Smooth muscle cell (in vitro differentiated cells): ENCODE measurements around the gene ARHGAP32. TPM values are rescaled to one million over a fixed set of nuclear protein-coding genes. Genes with fewer than 3 reads are reported as not detected.

Source experiments
- DNase-seq: peaks from one replicate; lab custom pipeline; 2025; ENCODE audit not compliant: unreplicated experiment; lab: John Stamatoyannopoulos, UW
- H2AFZ ChIP-seq: fragments of 200-600 bp; sonication (generic); 2 replicates; pipeline ENCODE4 v1.6.0; 2016; ENCODE audit warnings: antibody characterized with exemption, low read depth, mild to moderate bottlenecking
- H3F3A ChIP-seq: fragments of 200-600 bp; sonication (generic); 2 replicates; pipeline ENCODE4 v1.6.0; 2017; ENCODE audit warnings: antibody characterized with exemption, low read depth
- H3K27ac ChIP-seq: fragments of 200-600 bp; sonication (generic); 2 replicates; pipeline ENCODE4 v1.5.1; 2016; ENCODE audit warnings: low read depth, mild to moderate bottlenecking
- H3K27me3 ChIP-seq: fragments of 200-600 bp; sonication (generic); 2 replicates; pipeline ENCODE4 v1.6.1; 2016; ENCODE audit warnings: low read depth, mild to moderate bottlenecking
- H3K36me3 ChIP-seq: fragments of 200-600 bp; sonication (generic); 2 replicates; pipeline ENCODE4 v1.5.1; 2016; ENCODE audit warnings: low read depth
- H3K4me1 ChIP-seq: fragments of 200-600 bp; sonication (generic); 2 replicates; pipeline ENCODE4 v1.5.1; 2016; ENCODE audit warnings: low read depth
- H3K4me2 ChIP-seq: fragments of 200-600 bp; sonication (generic); 2 replicates; pipeline ENCODE4 v1.6.0; 2016; ENCODE audit warnings: mild to moderate bottlenecking
- H3K4me3 ChIP-seq: fragments of 200-600 bp; sonication (generic); 2 replicates; pipeline ENCODE4 v1.5.1; 2016; ENCODE audit warnings: mild to moderate bottlenecking
- H3K79me2 ChIP-seq: fragments of 200-600 bp; sonication (generic); 2 replicates; pipeline ENCODE4 v1.6.0; 2016; ENCODE audit warnings: low read depth, mild to moderate bottlenecking
- H3K9ac ChIP-seq: fragments of 200-600 bp; sonication (generic); 2 replicates; pipeline ENCODE4 v1.6.0; 2016; ENCODE audit warnings: low read depth
- H3K9me3 ChIP-seq: fragments of 200-600 bp; sonication (generic); replicated peaks from 2 replicates; pipeline ENCODE4 v1.5.1; 2016; ENCODE audit warnings: low read depth
- H4K20me1 ChIP-seq: fragments of 200-600 bp; sonication (generic); 2 replicates; pipeline ENCODE4 v1.6.0; 2016; ENCODE audit warnings: low read depth
- WGBS: methylation state at CpG from one replicate; pipeline ENCODE4 v1.1.7; 2016; ENCODE audit warnings: low lambda C conversion rate; 5-methylcytosine and 5-hydroxymethylcytosine counted together
- polyA plus RNA-seq: library from polyadenylated mRNA; unstranded; fragments of >200 nt; fragmentation: Nextera tagmentation; extraction: Ambion mirVana; gene quantifications from 2 replicates; pipeline ENCODE4 v1.2.1, GENCODE V29; 2016
- total RNA-seq: library from RNA; depleted of rRNA; stranded (reverse); fragments of >200 nt; gene quantifications from 2 replicates; pipeline ENCODE4 v1.2.3, GENCODE V29; 2014
- TF ChIP-seq, protein P1 (sequence below): fragments of 200-600 bp; sonication (generic); IDR thresholded peaks from 2 replicates; pipeline ENCODE4 v1.5.1; 2017; ENCODE audit warnings: borderline replicate concordance, mild to moderate bottlenecking, antibody characterized with exemption; ENCODE audit not compliant: insufficient read depth, poor library complexity, severe bottlenecking

Gene ARHGAP32
- total and polyA plus RNA-seq, 2 experiments from 2014 or later = 8.8 to 17.8 TPM

GRCh38 chr11:128931668-128932067 is 260.5 kb downstream of the ARHGAP32 start:
- Histone ChIP-seq H3K27me3 (peaks cover 9% of the 10 kb centered on the region), H3K4me1 (peaks cover 3% of the 10 kb centered on the region), H3K9ac (no peak overlapping the region), H4K20me1 (no peaks in the 10 kb centered on the region), H3F3A (no peaks in the 10 kb centered on the region), H3K4me3 (no peak overlapping the region), H3K36me3 (no peaks in the 10 kb centered on the region), H3K9me3 (no peaks in the 10 kb centered on the region), H2AFZ (no peak overlapping the region), H3K4me2 (no peak overlapping the region), H3K79me2 (no peaks in the 10 kb centered on the region), H3K27ac (no peak overlapping the region)
- 90% methylated on average over 6 of the region's 6 CpGs for WGBS
- DNase-seq = no peak
- TF ChIP-seq, protein P1, sequence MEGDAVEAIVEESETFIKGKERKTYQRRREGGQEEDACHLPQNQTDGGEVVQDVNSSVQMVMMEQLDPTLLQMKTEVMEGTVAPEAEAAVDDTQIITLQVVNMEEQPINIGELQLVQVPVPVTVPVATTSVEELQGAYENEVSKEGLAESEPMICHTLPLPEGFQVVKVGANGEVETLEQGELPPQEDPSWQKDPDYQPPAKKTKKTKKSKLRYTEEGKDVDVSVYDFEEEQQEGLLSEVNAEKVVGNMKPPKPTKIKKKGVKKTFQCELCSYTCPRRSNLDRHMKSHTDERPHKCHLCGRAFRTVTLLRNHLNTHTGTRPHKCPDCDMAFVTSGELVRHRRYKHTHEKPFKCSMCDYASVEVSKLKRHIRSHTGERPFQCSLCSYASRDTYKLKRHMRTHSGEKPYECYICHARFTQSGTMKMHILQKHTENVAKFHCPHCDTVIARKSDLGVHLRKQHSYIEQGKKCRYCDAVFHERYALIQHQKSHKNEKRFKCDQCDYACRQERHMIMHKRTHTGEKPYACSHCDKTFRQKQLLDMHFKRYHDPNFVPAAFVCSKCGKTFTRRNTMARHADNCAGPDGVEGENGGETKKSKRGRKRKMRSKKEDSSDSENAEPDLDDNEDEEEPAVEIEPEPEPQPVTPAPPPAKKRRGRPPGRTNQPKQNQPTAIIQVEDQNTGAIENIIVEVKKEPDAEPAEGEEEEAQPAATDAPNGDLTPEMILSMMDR = no peak

GRCh38 chr11:128931066-128931465 is 261.1 kb downstream of the ARHGAP32 start:
- 79% methylated on average over 3 of the region's 3 CpGs for WGBS
- H3K4me3 ChIP-seq = no peak overlapping the region
- H4K20me1 ChIP-seq = no peaks in the 10 kb centered on the region
- peaks cover 5% of the 10 kb centered on the region for H3K4me1 ChIP-seq
- H3K36me3 ChIP-seq = no peaks in the 10 kb centered on the region
- TF ChIP-seq, protein P1 = no peak
- DNase-seq = no peak
- no peaks in the 10 kb centered on the region for H3K79me2 ChIP-seq
- H3K27me3 ChIP-seq = peaks cover 16% of the 10 kb centered on the region
- H2AFZ ChIP-seq = no peak overlapping the region
- no peaks in the 10 kb centered on the region for H3K9me3 ChIP-seq
- H3F3A ChIP-seq = no peaks in the 10 kb centered on the region
- H3K4me2 ChIP-seq = no peak overlapping the region
- H3K27ac ChIP-seq = no peak overlapping the region
- no peak overlapping the region for H3K9ac ChIP-seq

- Histone ChIP-seq H2AFZ (no peak overlapping the region), H3K9ac (no peak overlapping the region), H3K27me3 (peaks cover 18% of the 10 kb centered on the region), H4K20me1 (no peaks in the 10 kb centered on the region), H3K4me2 (no peak overlapping the region), H3K27ac (no peak overlapping the region), H3K4me3 (no peak overlapping the region), H3K79me2 (no peaks in the 10 kb centered on the region), H3F3A (no peaks in the 10 kb centered on the region), H3K9me3 (no peaks in the 10 kb centered on the region), H3K36me3 (no peaks in the 10 kb centered on the region), H3K4me1 (peaks cover 7% of the 10 kb centered on the region)
- WGBS = 39% methylated on average over 12 of the region's 12 CpGs
- DNase-seq = no peak
- TF ChIP-seq, protein P1 = no peak
Observed at GRCh38 chr11:128929991-128930390, 262.1 kb downstream of the ARHGAP32 start.

DNA sequence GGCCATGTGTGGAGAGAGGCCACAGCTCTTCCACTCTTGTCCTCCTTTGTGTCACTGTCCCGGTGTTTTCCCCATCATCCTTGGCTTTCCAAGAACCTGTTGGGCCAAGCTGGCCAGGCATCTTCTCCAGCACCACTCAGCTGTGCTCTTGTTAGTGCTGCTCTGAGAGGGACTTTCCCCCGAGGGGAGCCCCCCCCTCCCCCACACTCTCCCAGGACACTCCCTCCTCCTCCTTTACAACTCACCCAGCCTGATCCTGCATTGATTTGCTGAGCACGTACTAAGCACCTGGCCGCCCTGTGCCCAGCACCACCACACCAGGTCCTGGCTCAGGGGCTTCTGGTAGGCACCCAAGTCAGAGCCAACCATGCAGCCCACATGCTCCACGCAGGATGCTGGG is 262.7 kb downstream of the ARHGAP32 start:
- no peak overlapping the region for H3K9ac ChIP-seq
- 44% methylated on average over 5 of the region's 5 CpGs for WGBS
- H2AFZ ChIP-seq = no peak overlapping the region
- no peak for DNase-seq
- H3K4me1 ChIP-seq = peaks cover 7% of the 10 kb centered on the region
- H3F3A ChIP-seq = no peaks in the 10 kb centered on the region
- no peaks in the 10 kb centered on the region for H3K79me2 ChIP-seq
- no peaks in the 10 kb centered on the region for H3K9me3 ChIP-seq
- TF ChIP-seq, protein P1 = no peak
- no peaks in the 10 kb centered on the region for H3K36me3 ChIP-seq
- no peak overlapping the region for H3K27ac ChIP-seq
- peaks cover 18% of the 10 kb centered on the region for H3K27me3 ChIP-seq
- H4K20me1 ChIP-seq = no peaks in the 10 kb centered on the region
- no peak overlapping the region for H3K4me3 ChIP-seq
- H3K4me2 ChIP-seq = no peak overlapping the region
